GM23338 (cell line): ENCODE data around the gene PATE4.

Experiments used
- CREB1 ChIP-seq: fragments of 250-450 bp; sonication (Bioruptor Pico); IDR thresholded peaks from 2 replicates; pipeline ENCODE4 v1.5.0; 2020; ENCODE audit warnings: low read depth, mild to moderate bottlenecking, moderate library complexity
- CTCF ChIP-seq, 2 experiments: fragments of 200-600 bp in 1 of 2; sonication (generic) in 1 of 2; conservative IDR thresholded peaks; 2 replicates each; pipeline versions ENCODE4 v1.5.1 to v1.6.1; 2016 to 2017; ENCODE audit warnings: antibody characterized with exemption in 2 of 2, low read depth in 2 of 2, mild to moderate bottlenecking in 2 of 2, moderate library complexity in 1 of 2
- ETS1 ChIP-seq: IDR thresholded peaks from 2 replicates; pipeline ENCODE4 v1.6.1; 2016; ENCODE audit warnings: antibody characterized with exemption
- EZH2 ChIP-seq: fragments of 200-600 bp; sonication (generic); IDR thresholded peaks from one replicate; pipeline ENCODE4 v1.8.0; 2017; ENCODE audit warnings: antibody characterized with exemption, mild to moderate bottlenecking, low read depth; ENCODE audit not compliant: unreplicated experiment
- EZH2phosphoT487 ChIP-seq: fragments of 200-600 bp; sonication (generic); IDR thresholded peaks from one replicate; pipeline ENCODE4 v1.8.1; 2018; ENCODE audit warnings: antibody characterized with exemption; ENCODE audit not compliant: unreplicated experiment
- JUNB ChIP-seq: IDR thresholded peaks from one replicate; pipeline ENCODE4 v1.6.1; 2016; ENCODE audit warnings: antibody characterized with exemption; ENCODE audit not compliant: unreplicated experiment
- NANOG ChIP-seq: IDR thresholded peaks from 2 replicates; pipeline ENCODE4 v1.6.1; 2016; ENCODE audit warnings: antibody characterized with exemption, borderline replicate concordance
- POLR2AphosphoS5 ChIP-seq: IDR thresholded peaks from 2 replicates; pipeline ENCODE4 v1.6.1; 2016; ENCODE audit warnings: antibody characterized with exemption, low read depth
- REST ChIP-seq: IDR thresholded peaks from one replicate; pipeline ENCODE4 v1.6.1; 2018; ENCODE audit warnings: antibody characterized with exemption; ENCODE audit not compliant: unreplicated experiment
- ZNF331 ChIP-seq: fragments of 250-450 bp; sonication (Bioruptor Pico); IDR thresholded peaks from 2 replicates; pipeline ENCODE4 v1.5.0; 2020; ENCODE audit warnings: low read depth, mild to moderate bottlenecking, moderate library complexity

- TF ChIP-seq ETS1 (no peak), CTCF (conservative IDR thresholded peaks at IDR 0.05; ENCODE audit: low read depth in 2 of 2) (no peak), EZH2 (no peak), POLR2AphosphoS5 (no peak), ZNF331 (CRISPR knock-in tag) (no peak), EZH2phosphoT487 (no peak), CREB1 (CRISPR knock-in tag) (no peak), REST (no peak), JUNB (no peak), NANOG (no peak)
Observed at GRCh38 chr11:125872138-125872491, 39.0 kb downstream of the PATE4 start.
